ENCODE data around the gene NT5C2. TPM values are rescaled to one million over a fixed set of nuclear protein-coding genes. Genes with fewer than 3 reads are reported as not detected.

Gene NT5C2
- total and polyA plus RNA-seq, 10 donors = 21.7 to 115 (median 89.6) TPM

DNA sequence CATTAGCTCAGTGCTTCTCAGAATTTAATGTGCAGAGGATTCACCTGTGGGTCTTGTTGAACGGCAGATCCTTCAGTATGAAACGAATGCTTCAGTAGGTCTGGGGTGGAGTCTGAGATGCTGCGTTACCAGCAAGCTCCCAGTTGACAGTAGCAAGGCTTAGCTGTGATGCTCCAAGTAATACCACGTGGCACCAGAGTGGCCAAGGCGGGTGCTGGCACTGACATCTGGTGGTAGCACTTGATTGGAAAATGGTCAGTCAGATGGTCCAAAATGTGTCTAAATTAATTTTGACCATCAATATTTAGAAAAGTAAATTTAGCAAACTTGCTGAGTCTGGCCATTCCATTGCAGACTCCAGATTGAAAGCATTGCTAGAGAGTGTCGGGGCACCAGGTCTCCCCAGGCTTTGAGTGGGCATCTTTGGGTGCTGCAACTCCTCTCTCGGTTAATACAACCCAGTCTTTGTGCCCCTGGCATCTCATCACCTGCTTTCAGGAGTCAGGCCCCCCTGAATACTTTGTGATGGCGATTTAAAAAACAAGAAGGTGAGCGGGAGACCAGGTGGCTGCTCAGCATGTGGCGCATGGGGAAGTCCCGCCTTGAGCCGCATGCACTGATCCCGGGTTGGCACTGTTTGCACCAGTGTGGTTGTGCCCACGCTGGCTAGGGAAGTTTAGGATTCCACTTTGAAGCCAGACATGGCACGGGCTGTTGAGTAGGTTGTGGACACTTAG, 130.1 kb downstream of the NT5C2 start:
- Histone ChIP-seq H3K36me3 (peaks cover 0 to 12% (median 0%) of the 10 kb centered on the region in 6 donors), H3K4me3 (no peak overlapping the region), H3K27ac (no peak overlapping the region), H3K9me3 (no peaks in the 10 kb centered on the region), H3K27me3 (replicated peaks in 1 of 7) (no peaks in the 10 kb centered on the region), H3K4me1 (peaks cover 0 to 7% (median 0%) of the 10 kb centered on the region in 6 donors)
- intact Hi-C loops (cut with DNase I; ENCODE audit: low total_unique reads) = loop anchor here (10.0 kb wide), 1 partner anchor 228 kb away; the partner anchor contains the start of gene CYP17A1
- no peak for DNase-seq
- 80 to 91% (median 88%) methylated on average over 14 to 15 of the region's 15 CpGs for WGBS, 5 donors
- TF ChIP-seq POLR2AphosphoS5 (IDR thresholded peaks at IDR 0.05) = no peak
- TF ChIP-seq POLR2A (IDR thresholded peaks at IDR 0.05) = no peak
- no peak for TF ChIP-seq CTCF (IDR thresholded peaks at IDR 0.05 in 8 of 11, conservative IDR thresholded peaks at IDR 0.05 in 3 of 11)

- Histone ChIP-seq H3K36me3 (peaks cover 0 to 27% (median 0%) of the 10 kb centered on the region in 6 donors), H3K27me3 (replicated peaks in 1 of 7) (no peaks in the 10 kb centered on the region), H3K27ac (no peak overlapping the region), H3K4me3 (no peak overlapping the region), H3K4me1 (no peaks in the 10 kb centered on the region), H3K9me3 (no peaks in the 10 kb centered on the region)
- 72 to 95% (median 81%) methylated on average over 2 of the region's 2 CpGs for WGBS, 5 donors
- no peak for DNase-seq
- intact Hi-C loops (cut with DNase I; ENCODE audit: low total_unique reads) = loop anchor here (10.0 kb wide), 1 partner anchor 226 kb away; the partner anchor contains the start of gene CYP17A1
- TF ChIP-seq POLR2AphosphoS5 (IDR thresholded peaks at IDR 0.05) = no peak
- no peak for TF ChIP-seq POLR2A (IDR thresholded peaks at IDR 0.05)
- no peak for TF ChIP-seq CTCF (IDR thresholded peaks at IDR 0.05 in 8 of 11, conservative IDR thresholded peaks at IDR 0.05 in 3 of 11)
Observed at GRCh38 chr10:103060575-103060974, 132.5 kb downstream of the NT5C2 start.

- peaks cover 0 to 36% (median 0%) of the 10 kb centered on the region in 6 donors for H3K36me3 ChIP-seq
- H3K4me1 ChIP-seq = peaks cover 0 to 22% (median 17%) of the 10 kb centered on the region in 6 donors
- no peak overlapping the region for H3K27ac ChIP-seq
- intact Hi-C loops (cut with DNase I; ENCODE audit: low total_unique reads) = no loop called here
- H3K4me3 ChIP-seq = no peak overlapping the region
- no peak for DNase-seq
- H3K27me3 ChIP-seq (replicated peaks in 1 of 7) = no peaks in the 10 kb centered on the region
- TF ChIP-seq POLR2A (IDR thresholded peaks at IDR 0.05) (no peak), CTCF (IDR thresholded peaks at IDR 0.05 in 8 of 11, conservative IDR thresholded peaks at IDR 0.05 in 3 of 11) (no peak), POLR2AphosphoS5 (IDR thresholded peaks at IDR 0.05) (no peak)
- WGBS, 5 donors = 83 to 89% (median 88%) methylated on average over 3 of the region's 3 CpGs
- no peaks in the 10 kb centered on the region for H3K9me3 ChIP-seq
Observed at GRCh38 chr10:103058034-103058433, 135.0 kb downstream of the NT5C2 start.

GRCh38 chr10:103055105-103055504, 138.0 kb downstream of the NT5C2 start:
- WGBS, 5 donors = 71 to 84% (median 82%) methylated on average over 4 of the region's 4 CpGs
- no peak overlapping the region for H3K4me3 ChIP-seq

More at GRCh38 chr10:103055105-103055504, 138.0 kb downstream of the NT5C2 start:
- Histone ChIP-seq H3K27ac (peak overlapping the region in 1 of 8 donors; percentile 67), H3K9me3 (no peaks in the 10 kb centered on the region), H3K36me3 (peaks cover 0 to 40% (median 0%) of the 10 kb centered on the region in 6 donors), H3K27me3 (replicated peaks in 1 of 7) (no peaks in the 10 kb centered on the region), H3K4me1 (peaks cover 0 to 28% (median 17%) of the 10 kb centered on the region in 6 donors)
- intact Hi-C loops (cut with DNase I; ENCODE audit: low total_unique reads) = no loop called here
- TF ChIP-seq POLR2A (IDR thresholded peaks at IDR 0.05) (no peak), POLR2AphosphoS5 (IDR thresholded peaks at IDR 0.05) (no peak), CTCF (IDR thresholded peaks at IDR 0.05 in 8 of 11, conservative IDR thresholded peaks at IDR 0.05 in 3 of 11) (no peak)
- DNase-seq = no peak
